Stomach (tissue), 9 donors: Measurements from ENCODE around the gene MIS18A. TPM values are rescaled to one million over a fixed set of nuclear protein-coding genes. Genes with fewer than 3 reads are reported as not detected.
"Not testable (repeated sequence)": the region's sequence is repeated elsewhere in the genome, so short reads cannot be mapped to it uniquely, and the experiment has no call there.

Experiments
- DNase-seq, 2 donors: peaks; one replicate each; pipeline versions ENCODE4 v3.0.0 to v3.0.0-alpha.2; 2013 to 2019
- H3K27ac ChIP-seq, 5 donors: fragments of 200-600 bp in 4 of 5; sonication (generic) in 4 of 5; one replicate each; pipeline ENCODE4 v1.5.1; 2013 to 2019; ENCODE audit warnings: mild to moderate bottlenecking in 1 of 5, moderate library complexity in 1 of 5
- H3K27me3 ChIP-seq, 3 donors: fragments of 200-600 bp; sonication (generic); one replicate each; pipeline ENCODE4 v1.5.1; 2017 to 2019; ENCODE audit warnings: mixed run types in 1 of 3
- H3K36me3 ChIP-seq, 4 donors: fragments of 200-600 bp; sonication (generic); 1 replicate in 3 of 4; 2 replicates in 1 of 4; pipeline ENCODE4 v1.5.1; 2016 to 2019
- H3K4me1 ChIP-seq, 4 donors: fragments of 200-600 bp; sonication (generic); one replicate each; pipeline ENCODE4 v1.5.1; 2016 to 2019
- H3K4me3 ChIP-seq, 4 donors: fragments of 200-600 bp; sonication (generic) in 3 of 4; one replicate each; pipeline ENCODE4 v1.5.1; 2016 to 2019; ENCODE audit warnings: mild to moderate bottlenecking in 1 of 4
- H3K9me3 ChIP-seq, 4 donors: fragments of 200-600 bp; sonication (generic); one replicate each; pipeline ENCODE4 v1.5.1; 2016 to 2019
- EP300 ChIP-seq: sonication (generic); formaldehyde crosslinking; IDR thresholded peaks from one replicate; pipeline ENCODE4 v1.6.1; 2017; ENCODE audit warnings: antibody characterized with exemption
- POLR2A ChIP-seq, 4 donors: fragments of 450-650 bp; IDR thresholded peaks; one replicate each; pipeline ENCODE4 v1.6.1; 2016; ENCODE audit warnings: antibody characterized with exemption in 4 of 4, control low read depth in 2 of 4, mild to moderate bottlenecking in 1 of 4, moderate library complexity in 1 of 4
- POLR2AphosphoS5 ChIP-seq, 3 donors: sonication (generic); formaldehyde crosslinking; IDR thresholded peaks; one replicate each; pipeline ENCODE4 v1.6.1; 2016; ENCODE audit warnings: antibody characterized with exemption in 3 of 3
- WGBS, 5 donors: extraction: QIAGEN DNeasy Blood & Tissue Kit in 3 of 5; methylation state at CpG; one replicate each; pipeline versions ENCODE4 v1.1.5 to v1.1.7; 2013 to 2018; 5-methylcytosine and 5-hydroxymethylcytosine counted together
- intact Hi-C: fragments of 100-400 bp; cut with DNase I; formaldehyde crosslinking; loops from one replicate; pipeline ENCODE4 v1.15.1; 2023; ENCODE audit warnings: low total_unique reads
- polyA plus RNA-seq, 3 donors: library from polyadenylated mRNA; stranded (reverse); fragments of 200-250 nt; gene quantifications; one replicate each; pipeline ENCODE4 v1.2.3, GENCODE V29; 2013
- total RNA-seq, 5 donors: library from RNA; depleted of rRNA; stranded (reverse); fragments of >200 nt; gene quantifications; one replicate each; pipeline versions ENCODE4 v1.1.0 to v1.2.3, GENCODE V29; 2014 to 2016
- TF ChIP-seq, protein P1 (sequence below), 7 experiments: fragments of 450-650 bp in 4 of 7; fragments of 200-600 bp in 3 of 7; sonication (generic) in 3 of 7; IDR thresholded peaks; one replicate each; pipeline ENCODE4 v1.5.1; 2016 to 2019; ENCODE audit warnings: antibody characterized with exemption in 7 of 7, control low read depth in 2 of 7, mild to moderate bottlenecking in 1 of 7
- donor health status: healthy with polysubstance abuse.
- donor health status: Bipolar disorder and iron deficiency.
- donor health status: healthy.

MIS18A gene
- total and polyA plus RNA-seq, 8 donors: 1.4 to 10.7 (median 8.0) TPM; not detected in 2

- TF ChIP-seq POLR2A (IDR thresholded peaks at IDR 0.05) (no peak), EP300 (no peak), POLR2AphosphoS5 (IDR thresholded peaks at IDR 0.05) (no peak)
- TF ChIP-seq, protein P1, sequence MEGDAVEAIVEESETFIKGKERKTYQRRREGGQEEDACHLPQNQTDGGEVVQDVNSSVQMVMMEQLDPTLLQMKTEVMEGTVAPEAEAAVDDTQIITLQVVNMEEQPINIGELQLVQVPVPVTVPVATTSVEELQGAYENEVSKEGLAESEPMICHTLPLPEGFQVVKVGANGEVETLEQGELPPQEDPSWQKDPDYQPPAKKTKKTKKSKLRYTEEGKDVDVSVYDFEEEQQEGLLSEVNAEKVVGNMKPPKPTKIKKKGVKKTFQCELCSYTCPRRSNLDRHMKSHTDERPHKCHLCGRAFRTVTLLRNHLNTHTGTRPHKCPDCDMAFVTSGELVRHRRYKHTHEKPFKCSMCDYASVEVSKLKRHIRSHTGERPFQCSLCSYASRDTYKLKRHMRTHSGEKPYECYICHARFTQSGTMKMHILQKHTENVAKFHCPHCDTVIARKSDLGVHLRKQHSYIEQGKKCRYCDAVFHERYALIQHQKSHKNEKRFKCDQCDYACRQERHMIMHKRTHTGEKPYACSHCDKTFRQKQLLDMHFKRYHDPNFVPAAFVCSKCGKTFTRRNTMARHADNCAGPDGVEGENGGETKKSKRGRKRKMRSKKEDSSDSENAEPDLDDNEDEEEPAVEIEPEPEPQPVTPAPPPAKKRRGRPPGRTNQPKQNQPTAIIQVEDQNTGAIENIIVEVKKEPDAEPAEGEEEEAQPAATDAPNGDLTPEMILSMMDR (IDR thresholded peaks at IDR 0.05): no peak
- Histone ChIP-seq H3K27me3 (no peaks in the 10 kb centered on the region), H3K4me3 (no peak overlapping the region), H3K4me1 (no peaks in the 10 kb centered on the region), H3K9me3 (no peaks in the 10 kb centered on the region), H3K36me3 (peaks cover 50 to 97% (median 94%) of the 10 kb centered on the region in 4 donors), H3K27ac (no peak overlapping the region)
- intact Hi-C loops: no loop called here
- no peak for DNase-seq
- 91 to 98% (median 96%) methylated on average over 11 to 16 of the region's 16 CpGs for WGBS, 5 donors
These were observed 36.0 kb upstream of the MIS18A start for GRCh38 chr21:32314806-32315205.

- Histone ChIP-seq H3K36me3 (peaks cover 36 to 94% (median 85%) of the 10 kb centered on the region in 4 donors), H3K27me3 (no peaks in the 10 kb centered on the region), H3K4me3 (no peak overlapping the region), H3K9me3 (no peaks in the 10 kb centered on the region), H3K4me1 (no peaks in the 10 kb centered on the region), H3K27ac (no peak overlapping the region)
- intact Hi-C loops: no loop called here
- 91 to 97% (median 93%) methylated on average over 6 of the region's 6 CpGs for WGBS, 5 donors
- DNase-seq: no peak
- no peak for TF ChIP-seq POLR2AphosphoS5 (IDR thresholded peaks at IDR 0.05)
- no peak for TF ChIP-seq EP300
- TF ChIP-seq POLR2A (IDR thresholded peaks at IDR 0.05): no peak
- TF ChIP-seq, protein P1 (IDR thresholded peaks at IDR 0.05): no peak
These were observed 34.1 kb upstream of the MIS18A start for GRCh38 chr21:32312976-32313375.

DNA sequence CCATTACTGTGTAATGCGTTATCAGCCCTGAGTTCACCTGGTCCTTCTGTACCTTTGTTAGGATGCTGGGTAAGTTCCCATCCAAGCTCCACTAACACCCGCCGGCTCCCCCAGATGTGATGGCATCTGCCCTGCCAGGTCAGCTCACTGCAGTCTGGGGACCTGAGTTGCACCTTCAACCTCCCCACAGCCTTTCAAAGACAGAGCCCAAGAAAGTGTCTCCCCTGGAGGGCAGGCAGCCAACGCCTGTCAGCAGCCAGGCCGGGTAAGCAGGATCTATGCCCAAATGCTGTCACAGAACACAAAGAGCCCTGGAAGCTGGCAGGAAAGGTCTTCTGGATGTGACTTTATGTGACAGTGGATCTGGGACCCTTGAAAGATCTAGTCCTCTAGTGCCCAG is 33.5 kb upstream of the MIS18A start:
- no peak for DNase-seq
- no peaks in the 10 kb centered on the region for H3K27me3 ChIP-seq
- H3K27ac ChIP-seq: no peak overlapping the region
- H3K9me3 ChIP-seq: no peaks in the 10 kb centered on the region
- no peak overlapping the region for H3K4me3 ChIP-seq
- TF ChIP-seq EP300: no peak
- no peak for TF ChIP-seq POLR2A (IDR thresholded peaks at IDR 0.05)
- TF ChIP-seq, protein P1 (IDR thresholded peaks at IDR 0.05): no peak
- TF ChIP-seq POLR2AphosphoS5 (IDR thresholded peaks at IDR 0.05): no peak
- intact Hi-C loops: no loop called here
- WGBS, 5 donors: 81 to 85% (median 84%) methylated on average over 4 to 5 of the region's 5 CpGs
- H3K4me1 ChIP-seq: no peaks in the 10 kb centered on the region
- peaks cover 29 to 92% (median 79%) of the 10 kb centered on the region in 4 donors for H3K36me3 ChIP-seq

DNA sequence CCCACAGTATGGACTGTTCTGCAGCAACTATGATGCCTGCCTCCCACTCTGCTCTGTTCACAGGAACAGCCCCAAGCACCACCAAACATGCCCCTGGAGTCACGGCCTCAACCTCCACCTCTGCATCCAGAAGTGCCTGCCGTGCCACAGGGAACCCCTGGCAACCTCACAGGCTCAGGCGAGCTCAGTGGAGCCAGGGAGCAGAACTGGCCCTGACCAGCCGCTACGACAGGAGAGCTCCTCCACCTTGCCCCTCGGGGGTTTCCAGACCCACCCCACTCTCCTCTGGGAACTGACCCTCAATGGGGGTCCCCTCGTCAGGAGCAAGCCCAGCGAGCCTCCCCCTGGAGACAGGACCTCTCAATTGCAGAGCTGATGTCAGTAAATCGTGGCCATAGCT is 32.8 kb upstream of the MIS18A start:
- Histone ChIP-seq H3K27ac (no peak overlapping the region), H3K4me1 (no peaks in the 10 kb centered on the region), H3K9me3 (no peaks in the 10 kb centered on the region), H3K4me3 (no peak overlapping the region), H3K27me3 (no peaks in the 10 kb centered on the region), H3K36me3 (peaks cover 22 to 89% (median 73%) of the 10 kb centered on the region in 4 donors)
- DNase-seq: no peak
- 95 to 97% (median 97%) methylated on average over 5 to 9 of the region's 9 CpGs for WGBS, 5 donors
- intact Hi-C loops: no loop called here
- TF ChIP-seq EP300 (no peak), POLR2AphosphoS5 (IDR thresholded peaks at IDR 0.05) (no peak), POLR2A (IDR thresholded peaks at IDR 0.05) (no peak)
- TF ChIP-seq, protein P1 (IDR thresholded peaks at IDR 0.05): no peak

GRCh38 chr21:32310976-32311375 is 32.1 kb upstream of the MIS18A start:
- intact Hi-C loops, H3K27me3 ChIP-seq, H3K27ac ChIP-seq, H3K9me3 ChIP-seq, H3K4me1 ChIP-seq, DNase-seq, H3K4me3 ChIP-seq: not testable (repeated sequence)
- peaks cover 16 to 83% (median 70%) of the 10 kb centered on the region in 4 donors for H3K36me3 ChIP-seq
- 86 to 95% (median 91%) methylated on average over 9 of the region's 9 CpGs for WGBS, 5 donors
